Measurements from ENCODE around the gene EDC4. TPM values are rescaled to one million over a fixed set of nuclear protein-coding genes. Genes with fewer than 3 reads are reported as not detected.
A peak's percentile ranks its signal among the peaks of the same experiment; 100 is the strongest.

Gene EDC4
- total RNA-seq, 2 experiments from 2014 or later: 114 to 128 TPM

GRCh38 chr16:67882374-67883145 is 9.7 kb downstream of the EDC4 start:
- DNase-seq: no peak
- Mint-ChIP-seq H3K27ac (no peak overlapping the region), H3K4me3 (no peak overlapping the region), H3K4me1 (no peaks in the 10 kb centered on the region), H3K27me3 (no peaks in the 10 kb centered on the region), H3K9me3 (no peaks in the 10 kb centered on the region), H3K36me3 (ENCODE audit: low read depth) (peaks cover 45% of the 10 kb centered on the region)
- POLR2A ChIA-PET: interaction anchor here (0.6 kb wide), 1 partner anchor 373 kb away, joined by 4 read pairs; no protein-coding TSS in a partner anchor
- CTCF ChIA-PET: interaction anchor here (0.6 to 3.7 kb wide), 16 partner anchors 10 to 192 kb away, joined by 3 to 24 read pairs (median 5); partner anchors contain the start of genes PSKH1 and PSMB10

GRCh38 chr16:67883146-67883871 is 10.5 kb downstream of the EDC4 start:
- Mint-ChIP-seq H3K9me3 (no peaks in the 10 kb centered on the region), H3K27me3 (no peaks in the 10 kb centered on the region), H3K4me1 (no peaks in the 10 kb centered on the region), H3K4me3 (no peak overlapping the region), H3K27ac (no peak overlapping the region), H3K36me3 (ENCODE audit: low read depth) (peaks cover 40% of the 10 kb centered on the region)
- CTCF ChIA-PET: interaction anchor here (0.6 to 3.7 kb wide), 31 partner anchors 8 to 330 kb away, joined by 3 to 24 read pairs (median 4); partner anchors contain the start of gene PSKH1
- DNase-seq: no peak
- POLR2A ChIA-PET: interaction anchor here (0.6 to 1.0 kb wide), 2 partner anchors 47 to 120 kb away, joined by 3 to 4 read pairs; no protein-coding TSS in a partner anchor

GRCh38 chr16:67883872-67884261 is 11.0 kb downstream of the EDC4 start:
- CTCF ChIA-PET: interaction anchor here (0.6 to 3.7 kb wide), 30 partner anchors 9 to 329 kb away, joined by 3 to 24 read pairs (median 4); partner anchors contain the start of gene PSKH1
- H3K4me1 Mint-ChIP-seq: no peaks in the 10 kb centered on the region
- H3K36me3 Mint-ChIP-seq (ENCODE audit: low read depth): peaks cover 36% of the 10 kb centered on the region

GRCh38 chr16:67884684-67885083 is 11.8 kb downstream of the EDC4 start, which contains the start of gene NRN1L:
TSS of gene NRN1L (plus strand) at chr16:67884885. CDS start at chr16:67884904, 19 bp downstream.
- ChIA-PET CTCF (interaction anchor here (0.9 to 3.7 kb wide), 14 partner anchors 8 to 71 kb away, joined by 3 to 24 read pairs (median 5); partner anchors contain the start of gene PSKH1), POLR2A (no interaction called here)
- no peaks in the 10 kb centered on the region for H3K4me1 Mint-ChIP-seq
- H3K36me3 Mint-ChIP-seq (ENCODE audit: low read depth): peaks cover 28% of the 10 kb centered on the region
- no peaks in the 10 kb centered on the region for H3K9me3 Mint-ChIP-seq
- H3K27me3 Mint-ChIP-seq: no peaks in the 10 kb centered on the region
- no peak for DNase-seq
- H3K4me3 Mint-ChIP-seq: no peak within 1 kb of the TSS
- H3K27ac Mint-ChIP-seq: no peak within 1 kb of the TSS

More at GRCh38 chr16:67883872-67884261, 11.0 kb downstream of the EDC4 start:
- Mint-ChIP-seq H3K27ac (no peak overlapping the region), H3K27me3 (no peaks in the 10 kb centered on the region), H3K9me3 (no peaks in the 10 kb centered on the region), H3K4me3 (no peak overlapping the region)
- POLR2A ChIA-PET: interaction anchor here (0.6 to 1.0 kb wide), 2 partner anchors 46 to 119 kb away, joined by 3 to 4 read pairs; no protein-coding TSS in a partner anchor
- DNase-seq: peak; percentile 69

GRCh38 chr16:67885545-67885944 is 12.7 kb downstream of the EDC4 start:
- no peak for DNase-seq
- Mint-ChIP-seq H3K36me3 (ENCODE audit: low read depth) (peaks cover 24% of the 10 kb centered on the region), H3K4me3 (no peak overlapping the region), H3K9me3 (no peaks in the 10 kb centered on the region), H3K27ac (no peak overlapping the region), H3K27me3 (no peaks in the 10 kb centered on the region), H3K4me1 (no peaks in the 10 kb centered on the region)
- ChIA-PET CTCF (interaction anchor here (0.7 to 1.6 kb wide), 6 partner anchors 29 to 155 kb away, joined by 3 to 5 read pairs (median 4); no protein-coding TSS in a partner anchor), POLR2A (no interaction called here)

- no peak overlapping the region for H3K27ac Mint-ChIP-seq
Measured at GRCh38 chr16:67885976-67886375, 13.1 kb downstream of the EDC4 start.

GRCh38 chr16:67886387-67886786 is 13.5 kb downstream of the EDC4 start:
- H3K27ac Mint-ChIP-seq: peak overlapping the region; percentile 14
- H3K9me3 Mint-ChIP-seq: no peaks in the 10 kb centered on the region
- H3K4me3 Mint-ChIP-seq: no peak overlapping the region
- DNase-seq: no peak
- no peaks in the 10 kb centered on the region for H3K4me1 Mint-ChIP-seq
- H3K27me3 Mint-ChIP-seq: no peaks in the 10 kb centered on the region
- CTCF ChIA-PET: interaction anchor here (0.7 to 1.6 kb wide), 7 partner anchors 28 to 154 kb away, joined by 3 to 5 read pairs (median 4); no protein-coding TSS in a partner anchor
- POLR2A ChIA-PET: no interaction called here
- peaks cover 24% of the 10 kb centered on the region for H3K36me3 Mint-ChIP-seq (ENCODE audit: low read depth)

More at GRCh38 chr16:67885976-67886375, 13.1 kb downstream of the EDC4 start:
- Mint-ChIP-seq H3K4me1 (no peaks in the 10 kb centered on the region), H3K36me3 (ENCODE audit: low read depth) (peaks cover 24% of the 10 kb centered on the region), H3K27me3 (no peaks in the 10 kb centered on the region), H3K4me3 (no peak overlapping the region), H3K9me3 (no peaks in the 10 kb centered on the region)
- POLR2A ChIA-PET: no interaction called here
- CTCF ChIA-PET: interaction anchor here (0.7 to 1.6 kb wide), 7 partner anchors 29 to 155 kb away, joined by 3 to 5 read pairs (median 4); no protein-coding TSS in a partner anchor
- DNase-seq: no peak

- ChIA-PET POLR2A (no interaction called here), CTCF (interaction anchor here (1.3 to 2.2 kb wide), 2 partner anchors 9 to 367 kb away, joined by 3 to 4 read pairs; no protein-coding TSS in a partner anchor)
- H3K9me3 Mint-ChIP-seq: no peaks in the 10 kb centered on the region
- DNase-seq: no peak
- H3K36me3 Mint-ChIP-seq (ENCODE audit: low read depth): peaks cover 14% of the 10 kb centered on the region
- no peak overlapping the region for H3K4me3 Mint-ChIP-seq
- no peaks in the 10 kb centered on the region for H3K27me3 Mint-ChIP-seq
- H3K27ac Mint-ChIP-seq: no peak overlapping the region
- H3K4me1 Mint-ChIP-seq: peaks cover 8% of the 10 kb centered on the region
Measured at GRCh38 chr16:67888331-67888730, 15.5 kb downstream of the EDC4 start.

GRCh38 chr16:67892375-67892774 is 19.5 kb downstream of the EDC4 start:
- H3K36me3 Mint-ChIP-seq (ENCODE audit: low read depth): no peaks in the 10 kb centered on the region

GRCh38 chr16:67892899-67893742 is 20.3 kb downstream of the EDC4 start, which contains the start of gene PSKH1:
TSS of gene PSKH1 (plus strand) at chr16:67893254. CDS start at chr16:67908750, 15,496 bp downstream.
- DNase-seq: peak; percentile 95
- ChIA-PET POLR2A (interaction anchor here (0.6 to 1.7 kb wide), 3 partner anchors 42 to 184 kb away, joined by 3 to 6 read pairs (median 3); no protein-coding TSS in a partner anchor), CTCF (interaction anchor here (0.9 to 3.8 kb wide), 5 partner anchors 10 to 87 kb away, joined by 3 to 24 read pairs (median 10); partner anchors contain the start of genes NRN1L, RANBP10 and TSNAXIP1)
- peaks cover 29% of the 10 kb centered on the region for H3K4me1 Mint-ChIP-seq
- H3K27ac Mint-ChIP-seq: peak within 1 kb of the TSS; percentile 99
- H3K9me3 Mint-ChIP-seq: no peaks in the 10 kb centered on the region
- peak within 1 kb of the TSS; percentile 92 for H3K4me3 Mint-ChIP-seq
- no peaks in the 10 kb centered on the region for H3K36me3 Mint-ChIP-seq (ENCODE audit: low read depth)
- no peaks in the 10 kb centered on the region for H3K27me3 Mint-ChIP-seq

More at GRCh38 chr16:67892375-67892774, 19.5 kb downstream of the EDC4 start:
- DNase-seq: no peak
- POLR2A ChIA-PET: interaction anchor here (1.7 kb wide), 1 partner anchor 43 kb away, joined by 6 read pairs; no protein-coding TSS in a partner anchor
- peaks cover 29% of the 10 kb centered on the region for H3K4me1 Mint-ChIP-seq
- no peaks in the 10 kb centered on the region for H3K9me3 Mint-ChIP-seq
- CTCF ChIA-PET: interaction anchor here (0.7 to 3.8 kb wide), 6 partner anchors 9 to 547 kb away, joined by 3 to 24 read pairs (median 6); partner anchors contain the start of genes NRN1L, RANBP10 and TSNAXIP1
- peak overlapping the region; percentile 87 for H3K27ac Mint-ChIP-seq
- peak overlapping the region; percentile 92 for H3K4me3 Mint-ChIP-seq
- no peaks in the 10 kb centered on the region for H3K27me3 Mint-ChIP-seq

- peak; percentile 22 for DNase-seq
- CTCF ChIA-PET: interaction anchor here (1.6 to 3.8 kb wide), 4 partner anchors 11 to 41 kb away, joined by 4 to 24 read pairs (median 14); partner anchors contain the start of gene NRN1L
Measured at GRCh38 chr16:67893743-67894399, 21.0 kb downstream of the EDC4 start.

More at GRCh38 chr16:67893743-67894399, 21.0 kb downstream of the EDC4 start:
- H3K27me3 Mint-ChIP-seq: no peaks in the 10 kb centered on the region
- POLR2A ChIA-PET: interaction anchor here (0.6 to 0.7 kb wide), 2 partner anchors 29 to 185 kb away, joined by 3 read pairs; no protein-coding TSS in a partner anchor
- H3K4me1 Mint-ChIP-seq: peaks cover 31% of the 10 kb centered on the region
- H3K36me3 Mint-ChIP-seq (ENCODE audit: low read depth): no peaks in the 10 kb centered on the region
- H3K27ac Mint-ChIP-seq: peak overlapping the region; percentile 99
- H3K9me3 Mint-ChIP-seq: no peaks in the 10 kb centered on the region
- peak overlapping the region; percentile 92 for H3K4me3 Mint-ChIP-seq
